T-helper 17 cell (primary cell): Measurements from ENCODE around the gene IFNA1. TPM values are rescaled to one million over a fixed set of nuclear protein-coding genes. Genes with fewer than 3 reads are reported as not detected.

Source experiments
- ATAC-seq: fragments of 150-1000 bp; cut with Tn5 transposase; 2 replicates; pipeline ENCODE4 v1.10.0; 2021; ENCODE audit warnings: mild to moderate bottlenecking, moderate library complexity
- DNase-seq, 3 donors: peaks; one replicate each; pipeline versions ENCODE4 v3.0.0 to v3.0.0-alpha.2; 2020 to 2021
- H3K9me3 ChIP-seq: one replicate; pipeline ENCODE4 v1.7.0; 2013; ENCODE audit warnings: low read length, mild to moderate bottlenecking; ENCODE audit not compliant: control insufficient read depth, poor library complexity, severe bottlenecking
- H3K27ac Mint-ChIP-seq: one replicate; pipeline ENCODE4 v1.8.0; 2022; ENCODE audit warnings: mild to moderate bottlenecking, moderate library complexity, mixed read lengths
- H3K27me3 Mint-ChIP-seq: one replicate; pipeline ENCODE4 v1.8.0; 2022; ENCODE audit warnings: mixed read lengths
- H3K36me3 Mint-ChIP-seq: one replicate; pipeline ENCODE4 v1.8.0; 2022; ENCODE audit warnings: low read depth, mixed read lengths
- H3K4me1 Mint-ChIP-seq: one replicate; pipeline ENCODE4 v1.8.0; 2022; ENCODE audit warnings: mild to moderate bottlenecking, mixed read lengths
- H3K4me3 Mint-ChIP-seq: one replicate; pipeline ENCODE4 v1.8.0; 2022; ENCODE audit warnings: mild to moderate bottlenecking, moderate library complexity, mixed read lengths
- total RNA-seq, 4 donors: library from RNA in 2 of 4; stranded (reverse) in 2 of 4; gene quantifications; one replicate each; pipeline ENCODE4 v1.2.3 and lab custom pipeline; 2022 to 2026

IFNA1 gene
- total RNA-seq, 2 donors from 2014 or later = not detected

DNA sequence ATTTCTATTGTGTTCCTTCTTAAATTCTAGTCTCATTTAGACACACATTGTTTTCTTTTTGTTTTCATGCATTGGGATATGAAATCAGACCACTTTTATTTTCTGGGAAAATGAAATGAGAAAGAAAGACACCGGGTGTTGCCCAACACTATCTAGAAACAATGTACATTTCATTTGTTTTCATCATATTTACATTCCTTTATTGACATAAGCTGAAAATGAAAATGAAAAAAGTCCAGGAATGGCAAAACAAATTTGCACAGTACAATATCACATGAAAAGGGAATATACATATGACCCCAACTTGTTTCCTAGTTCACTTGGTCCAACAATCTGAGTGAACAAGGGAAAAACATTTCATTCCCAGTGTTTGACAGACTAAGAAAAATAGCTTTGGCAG, 21.1 kb downstream of the IFNA1 start:
- no peak overlapping the region for H3K27ac Mint-ChIP-seq
- H3K4me3 Mint-ChIP-seq = no peak overlapping the region
- H3K36me3 Mint-ChIP-seq = peaks cover 7% of the 10 kb centered on the region
- H3K4me1 Mint-ChIP-seq = no peaks in the 10 kb centered on the region
- H3K27me3 Mint-ChIP-seq = peaks cover 38% of the 10 kb centered on the region
- H3K9me3 ChIP-seq = no peaks in the 10 kb centered on the region
- no peak for DNase-seq
- ATAC-seq = no peak

DNA sequence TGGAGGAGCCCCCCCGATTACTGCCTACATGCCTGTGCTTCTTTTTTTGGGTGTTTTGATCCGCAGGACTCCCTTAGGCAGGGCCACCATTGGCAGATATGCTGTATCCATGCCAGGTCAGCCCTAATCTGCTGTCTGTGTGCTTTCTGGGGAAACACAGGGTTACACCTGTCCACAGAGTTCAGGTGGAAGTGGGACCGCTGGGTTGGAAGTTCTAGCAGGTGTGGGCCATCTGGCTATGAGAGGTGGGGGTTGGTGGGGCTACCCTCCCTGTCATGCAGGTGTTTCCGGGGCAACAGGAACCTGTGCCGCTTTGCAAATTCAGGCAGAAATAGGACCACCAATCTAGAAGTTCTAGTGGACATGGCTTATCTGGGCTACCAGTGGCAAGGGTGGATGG, 24.9 kb downstream of the IFNA1 start:
- peaks cover 28% of the 10 kb centered on the region for H3K27me3 Mint-ChIP-seq
- no peaks in the 10 kb centered on the region for H3K9me3 ChIP-seq
- ATAC-seq (no peak), DNase-seq (no peak)
- H3K36me3 Mint-ChIP-seq = peaks cover 5% of the 10 kb centered on the region
- no peaks in the 10 kb centered on the region for H3K4me1 Mint-ChIP-seq
- H3K27ac Mint-ChIP-seq = no peak overlapping the region
- no peak overlapping the region for H3K4me3 Mint-ChIP-seq

DNA sequence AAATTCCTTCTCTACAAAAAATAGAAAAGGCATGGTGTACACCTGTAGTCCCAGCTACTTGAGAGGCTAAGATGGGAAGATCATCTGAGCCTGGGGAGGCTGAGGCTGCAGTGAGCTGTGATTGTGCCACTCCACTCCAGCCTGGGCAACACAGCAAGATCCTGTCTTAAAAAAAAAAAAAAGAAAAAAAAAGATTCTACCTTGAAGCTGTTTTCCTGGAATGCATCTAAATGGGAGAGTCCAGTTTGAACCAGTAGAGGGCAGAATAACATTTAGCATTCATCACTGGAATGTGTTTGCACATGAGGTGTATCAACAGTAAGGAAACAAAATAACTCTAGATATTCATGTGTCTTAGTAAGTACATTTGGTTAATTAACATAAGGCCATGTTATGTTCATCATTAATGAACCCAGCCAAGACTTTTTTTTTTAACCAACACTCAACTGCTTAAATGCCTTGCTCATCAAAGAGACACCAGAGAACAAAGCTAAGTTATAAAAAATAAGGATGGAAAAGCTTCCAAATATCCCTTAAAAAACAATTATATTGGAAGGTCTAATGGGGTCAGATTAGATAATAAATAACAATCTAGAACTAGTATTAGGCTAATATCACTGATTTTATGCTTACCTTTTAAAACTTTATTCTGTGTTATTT, 25.8 kb downstream of the IFNA1 start:
- H3K36me3 Mint-ChIP-seq = peaks cover 1% of the 10 kb centered on the region
- no peaks in the 10 kb centered on the region for H3K9me3 ChIP-seq
- no peak overlapping the region for H3K27ac Mint-ChIP-seq
- no peaks in the 10 kb centered on the region for H3K4me1 Mint-ChIP-seq
- ATAC-seq = no peak
- H3K4me3 Mint-ChIP-seq = no peak overlapping the region
- DNase-seq = no peak
- peaks cover 20% of the 10 kb centered on the region for H3K27me3 Mint-ChIP-seq

DNA sequence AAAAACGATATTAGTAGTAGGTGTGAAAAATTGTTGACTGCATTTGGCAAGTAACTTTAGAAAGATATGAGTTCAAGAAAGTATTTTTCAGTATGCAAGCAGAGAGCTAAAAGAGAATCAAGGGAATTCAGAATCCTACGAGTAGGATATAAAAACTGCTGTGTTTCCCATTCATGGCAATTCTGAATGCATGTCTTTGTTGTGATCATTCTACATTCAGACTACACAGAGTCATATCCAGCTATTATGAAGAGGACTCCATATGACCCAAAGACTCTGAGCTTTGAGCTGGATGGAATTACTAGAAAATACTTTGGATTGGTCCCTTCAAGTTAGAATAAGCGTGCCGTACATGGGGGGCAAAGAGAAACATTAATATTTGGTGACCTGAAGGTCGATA, 29.9 kb downstream of the IFNA1 start:
- Mint-ChIP-seq H3K4me3 (no peak overlapping the region), H3K27ac (no peak overlapping the region), H3K36me3 (peaks cover 2% of the 10 kb centered on the region), H3K4me1 (no peaks in the 10 kb centered on the region), H3K27me3 (peaks cover 21% of the 10 kb centered on the region)
- H3K9me3 ChIP-seq = no peaks in the 10 kb centered on the region
- ATAC-seq (no peak), DNase-seq (no peak)

DNA sequence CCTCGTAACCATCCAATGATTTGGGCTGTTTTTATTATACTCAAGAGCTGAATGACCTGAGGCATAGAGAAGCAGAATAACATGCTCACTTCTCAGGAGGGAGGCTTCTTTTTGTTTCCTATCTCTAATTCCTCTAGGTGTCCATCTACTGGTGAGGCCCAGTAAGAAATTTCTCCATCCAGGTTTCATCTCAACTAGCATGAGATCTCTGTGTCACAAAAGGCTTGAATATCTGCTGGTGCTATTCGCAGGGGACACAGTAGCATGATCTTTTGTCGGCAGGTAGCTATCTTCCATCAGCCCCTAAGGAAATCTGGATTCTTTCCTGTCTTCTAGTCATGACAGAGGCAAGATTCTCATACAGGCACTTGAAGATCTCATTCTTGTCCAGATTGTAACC, 33.0 kb downstream of the IFNA1 start:
- no peaks in the 10 kb centered on the region for H3K9me3 ChIP-seq
- no peak overlapping the region for H3K4me3 Mint-ChIP-seq
- H3K27me3 Mint-ChIP-seq = peaks cover 18% of the 10 kb centered on the region
- H3K36me3 Mint-ChIP-seq = peaks cover 2% of the 10 kb centered on the region
- DNase-seq (no peak), ATAC-seq (no peak)
- H3K4me1 Mint-ChIP-seq = no peaks in the 10 kb centered on the region
- H3K27ac Mint-ChIP-seq = no peak overlapping the region

DNA sequence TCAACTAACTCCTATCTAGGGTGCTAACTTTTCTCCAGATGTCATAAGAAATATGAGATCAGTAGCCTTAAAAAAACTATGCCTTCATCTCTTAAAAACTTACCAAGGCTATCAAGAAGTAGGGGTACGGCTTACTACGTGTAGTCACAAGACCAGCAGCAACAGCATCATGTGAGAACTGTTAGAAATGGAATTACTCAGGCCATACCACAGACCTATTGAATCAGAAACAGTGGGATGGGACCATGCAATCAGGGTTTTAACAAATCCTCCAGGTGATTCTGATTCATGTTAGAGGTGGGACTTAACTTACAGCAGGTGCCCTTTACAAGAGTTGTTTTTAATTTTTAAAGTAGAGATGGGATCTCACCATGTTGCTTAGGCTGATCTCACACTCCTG, 37.2 kb downstream of the IFNA1 start:
- no peak overlapping the region for H3K4me3 Mint-ChIP-seq
- DNase-seq = no peak
- peaks cover 2% of the 10 kb centered on the region for H3K36me3 Mint-ChIP-seq
- peaks cover 18% of the 10 kb centered on the region for H3K27me3 Mint-ChIP-seq
- no peaks in the 10 kb centered on the region for H3K9me3 ChIP-seq
- H3K27ac Mint-ChIP-seq = no peak overlapping the region
- H3K4me1 Mint-ChIP-seq = peaks cover 4% of the 10 kb centered on the region
- no peak for ATAC-seq

DNA sequence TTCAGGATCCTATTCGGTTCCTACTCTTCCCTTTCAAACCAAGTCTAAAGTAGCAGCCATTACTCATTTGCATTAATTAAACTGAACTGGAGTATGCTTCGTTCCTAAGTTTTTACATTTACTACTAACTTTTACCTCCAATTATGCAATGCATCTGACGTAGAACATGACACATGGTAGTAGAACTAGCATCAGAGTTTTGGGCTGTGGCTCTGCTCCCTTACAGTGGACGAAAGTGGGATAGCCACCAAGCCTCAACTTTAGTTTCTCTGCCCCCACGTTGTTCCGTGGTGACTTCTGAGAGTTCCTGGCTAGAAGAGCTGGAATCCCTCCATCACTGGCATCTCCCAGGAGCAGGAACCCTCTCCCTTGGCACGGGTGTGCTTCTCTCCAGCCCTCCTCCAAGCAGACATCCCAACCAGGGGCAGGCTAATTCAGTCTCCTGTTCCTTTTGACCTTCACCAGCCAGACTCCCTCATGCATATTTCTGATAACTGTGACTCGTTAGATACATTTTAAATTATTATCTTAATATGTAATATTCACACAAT, 39.0 kb downstream of the IFNA1 start:
- peaks cover 20% of the 10 kb centered on the region for H3K27me3 Mint-ChIP-seq
- no peak for ATAC-seq

DNA sequence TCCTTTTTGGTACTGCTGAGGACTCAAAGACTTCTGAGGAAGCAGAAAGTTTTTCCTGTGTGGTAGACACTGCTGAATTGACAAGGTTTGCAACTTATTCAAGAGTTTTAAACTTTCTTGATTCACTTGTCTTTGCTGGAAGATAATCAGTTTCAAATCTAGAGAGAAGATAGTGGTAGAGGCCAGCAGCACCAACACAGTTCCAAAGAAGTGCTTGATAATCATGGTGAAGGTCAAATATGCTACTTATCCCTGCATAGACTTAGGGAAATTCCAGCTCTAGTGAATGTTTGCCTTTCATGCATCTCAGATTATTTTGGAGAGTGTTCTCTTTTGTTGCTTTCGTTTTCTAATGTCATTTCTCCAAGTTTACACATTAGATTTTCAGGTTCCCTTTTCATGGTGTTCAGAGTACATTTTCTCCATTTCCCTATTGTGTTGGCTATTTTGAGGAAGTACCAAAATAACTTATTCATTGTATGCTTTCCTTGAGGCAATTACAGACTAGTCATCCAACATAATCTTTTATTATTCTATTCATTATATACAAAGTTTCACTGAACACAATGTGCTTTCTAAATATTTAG, 41.3 kb downstream of the IFNA1 start:
- no peak for DNase-seq
- no peaks in the 10 kb centered on the region for H3K9me3 ChIP-seq
- Mint-ChIP-seq H3K27me3 (peaks cover 7% of the 10 kb centered on the region), H3K27ac (no peak overlapping the region), H3K36me3 (no peaks in the 10 kb centered on the region), H3K4me1 (peaks cover 4% of the 10 kb centered on the region), H3K4me3 (no peak overlapping the region)
- no peak for ATAC-seq

More for the DNA sequence above, 39.0 kb downstream of the IFNA1 start:
- H3K9me3 ChIP-seq = no peaks in the 10 kb centered on the region
- Mint-ChIP-seq H3K27ac (no peak overlapping the region), H3K4me3 (no peak overlapping the region), H3K4me1 (peaks cover 4% of the 10 kb centered on the region), H3K36me3 (peaks cover 2% of the 10 kb centered on the region)
- no peak for DNase-seq

DNA sequence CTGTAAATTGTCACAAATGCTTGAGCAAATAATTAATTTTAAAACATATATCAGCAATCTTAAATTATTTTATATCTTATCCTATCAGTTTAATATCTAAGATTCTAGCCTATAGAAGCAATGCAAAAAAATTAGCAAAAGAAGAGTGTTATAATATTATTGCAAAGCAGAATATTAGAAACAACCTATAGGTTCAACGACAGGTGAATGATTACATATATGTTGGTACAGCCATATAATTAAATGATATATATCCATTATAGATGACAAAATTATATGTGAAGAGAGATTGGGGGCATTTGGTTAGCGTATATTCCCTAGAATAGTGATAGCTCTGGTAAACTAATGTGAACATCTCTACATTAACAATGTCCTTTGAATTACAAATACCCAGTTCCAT, 42.0 kb downstream of the IFNA1 start, which contains the start of gene IFNE:
Gene IFNE (minus strand): TSS at position 101 of the 400 bp plus-strand sequence. CDS start 619 bp downstream, outside the sequence.
- H3K4me3 Mint-ChIP-seq = no peak within 1 kb of the TSS
- ATAC-seq (no peak), DNase-seq (no peak)
- no peaks in the 10 kb centered on the region for H3K9me3 ChIP-seq
- H3K27me3 Mint-ChIP-seq = peaks cover 7% of the 10 kb centered on the region
- no peaks in the 10 kb centered on the region for H3K36me3 Mint-ChIP-seq
- peaks cover 4% of the 10 kb centered on the region for H3K4me1 Mint-ChIP-seq
- H3K27ac Mint-ChIP-seq = no peak within 1 kb of the TSS

Other genes starting within 250 kb of the IFNA1 start
- not detected for gene IFNA7, start 238.2 kb upstream of the IFNA1 start, total RNA-seq
- gene IFNA10, start 233.3 kb upstream of the IFNA1 start, total RNA-seq = not detected
- not detected for gene IFNA16, start 223.1 kb upstream of the IFNA1 start, total RNA-seq
- gene IFNA17, start 212.2 kb upstream of the IFNA1 start, total RNA-seq = not detected
- gene IFNA14, start 200.4 kb upstream of the IFNA1 start, total RNA-seq = not detected
- gene IFNA5, start 135.1 kb upstream of the IFNA1 start, total RNA-seq = not detected
- gene KLHL9, start 105.0 kb upstream of the IFNA1 start, total RNA-seq = 10 to 100 TPM; 13.7 to 16.2 TPM
- gene IFNA6, start 89.6 kb upstream of the IFNA1 start, total RNA-seq = not detected
- not detected for gene IFNA13, start 72.4 kb upstream of the IFNA1 start, total RNA-seq
- not detected for gene IFNA2, start 55.0 kb upstream of the IFNA1 start, total RNA-seq
- gene IFNA8, start 31.3 kb upstream of the IFNA1 start, total RNA-seq = not detected
- gene IFNE, start 41.9 kb downstream of the IFNA1 start, total RNA-seq = not detected